AG09319 (cell line): ENCODE results near the gene ARPC2.
"Not testable (repeated sequence)": the region's sequence is repeated elsewhere in the genome, so short reads cannot be mapped to it uniquely, and the experiment has no call there.

Experiments
- DNase-seq: peaks from one replicate; pipeline ENCODE4 v3.0.0-alpha.2; 2010; ENCODE audit warnings: low read depth; ENCODE audit errors: extremely low read depth
- TF ChIP-seq, protein P1 (sequence below): IDR thresholded peaks from 2 replicates; pipeline ENCODE4 v1.5.1; 2011; ENCODE audit warnings: low read depth, mild to moderate bottlenecking, inconsistent platforms, low read length, moderate library complexity

The ARPC2 gene

DNA sequence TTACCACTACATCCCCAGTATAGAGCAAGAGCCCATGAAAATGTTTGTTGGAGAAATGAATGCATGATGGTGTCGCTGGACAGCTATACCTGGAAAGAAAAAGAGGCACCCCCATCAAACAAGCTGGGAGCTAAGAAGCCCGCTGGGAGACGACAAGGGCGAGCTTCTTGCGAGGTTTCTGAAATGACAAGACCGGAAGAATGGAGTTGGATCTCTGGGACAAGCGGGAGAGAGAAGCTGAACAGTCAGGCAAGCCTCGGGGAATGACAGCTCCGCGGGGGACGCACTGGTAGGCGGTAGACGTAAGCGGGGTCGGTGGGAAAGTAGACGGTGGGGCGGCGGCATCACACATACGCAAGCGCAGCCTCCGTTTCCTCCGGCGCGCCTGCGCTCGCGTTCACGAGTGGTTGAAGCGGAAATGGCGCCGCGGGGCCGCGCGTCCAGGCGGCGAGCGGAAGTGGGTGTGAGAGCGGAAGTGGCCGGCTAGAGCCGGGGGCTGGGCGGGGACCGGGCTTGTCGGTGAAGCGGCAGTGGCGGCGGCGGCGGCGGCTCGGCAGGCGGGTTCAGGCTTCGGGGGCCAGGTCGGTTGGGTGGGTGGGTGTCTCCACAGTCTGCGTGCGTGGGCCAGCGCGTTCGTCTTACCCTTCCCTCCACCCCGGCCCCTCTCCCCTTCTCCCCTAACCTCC lies at the start of gene ARPC2:
ARPC2 (plus strand) TSS at position 516 of the 686 bp plus-strand sequence. CDS start 282 bp downstream, outside the sequence.
- DNase-seq, result peak; percentile 78
- TF ChIP-seq, protein P1, sequence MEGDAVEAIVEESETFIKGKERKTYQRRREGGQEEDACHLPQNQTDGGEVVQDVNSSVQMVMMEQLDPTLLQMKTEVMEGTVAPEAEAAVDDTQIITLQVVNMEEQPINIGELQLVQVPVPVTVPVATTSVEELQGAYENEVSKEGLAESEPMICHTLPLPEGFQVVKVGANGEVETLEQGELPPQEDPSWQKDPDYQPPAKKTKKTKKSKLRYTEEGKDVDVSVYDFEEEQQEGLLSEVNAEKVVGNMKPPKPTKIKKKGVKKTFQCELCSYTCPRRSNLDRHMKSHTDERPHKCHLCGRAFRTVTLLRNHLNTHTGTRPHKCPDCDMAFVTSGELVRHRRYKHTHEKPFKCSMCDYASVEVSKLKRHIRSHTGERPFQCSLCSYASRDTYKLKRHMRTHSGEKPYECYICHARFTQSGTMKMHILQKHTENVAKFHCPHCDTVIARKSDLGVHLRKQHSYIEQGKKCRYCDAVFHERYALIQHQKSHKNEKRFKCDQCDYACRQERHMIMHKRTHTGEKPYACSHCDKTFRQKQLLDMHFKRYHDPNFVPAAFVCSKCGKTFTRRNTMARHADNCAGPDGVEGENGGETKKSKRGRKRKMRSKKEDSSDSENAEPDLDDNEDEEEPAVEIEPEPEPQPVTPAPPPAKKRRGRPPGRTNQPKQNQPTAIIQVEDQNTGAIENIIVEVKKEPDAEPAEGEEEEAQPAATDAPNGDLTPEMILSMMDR, result no peak

DNA sequence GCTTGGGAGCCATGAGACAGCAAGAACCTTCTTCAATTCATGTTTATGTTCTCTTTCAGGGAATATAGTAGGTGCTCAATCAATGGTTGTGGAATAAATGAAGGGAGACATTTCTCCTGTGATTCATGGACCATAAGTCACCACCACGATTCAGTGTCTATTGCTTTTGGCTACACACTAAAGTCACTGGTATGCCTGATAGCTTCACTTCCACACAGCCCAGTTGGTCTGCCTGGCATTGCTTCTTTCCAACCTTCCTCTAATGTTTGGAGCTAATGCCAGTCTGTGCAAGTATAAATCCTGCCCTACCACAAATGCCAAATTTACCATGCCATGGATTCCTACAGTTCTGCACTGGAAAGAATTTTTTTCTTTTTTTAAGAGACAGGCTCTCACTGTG lies 49.0 kb upstream of the ARPC2 start:
- no peak for DNase-seq
- TF ChIP-seq, protein P1, result no peak

DNA sequence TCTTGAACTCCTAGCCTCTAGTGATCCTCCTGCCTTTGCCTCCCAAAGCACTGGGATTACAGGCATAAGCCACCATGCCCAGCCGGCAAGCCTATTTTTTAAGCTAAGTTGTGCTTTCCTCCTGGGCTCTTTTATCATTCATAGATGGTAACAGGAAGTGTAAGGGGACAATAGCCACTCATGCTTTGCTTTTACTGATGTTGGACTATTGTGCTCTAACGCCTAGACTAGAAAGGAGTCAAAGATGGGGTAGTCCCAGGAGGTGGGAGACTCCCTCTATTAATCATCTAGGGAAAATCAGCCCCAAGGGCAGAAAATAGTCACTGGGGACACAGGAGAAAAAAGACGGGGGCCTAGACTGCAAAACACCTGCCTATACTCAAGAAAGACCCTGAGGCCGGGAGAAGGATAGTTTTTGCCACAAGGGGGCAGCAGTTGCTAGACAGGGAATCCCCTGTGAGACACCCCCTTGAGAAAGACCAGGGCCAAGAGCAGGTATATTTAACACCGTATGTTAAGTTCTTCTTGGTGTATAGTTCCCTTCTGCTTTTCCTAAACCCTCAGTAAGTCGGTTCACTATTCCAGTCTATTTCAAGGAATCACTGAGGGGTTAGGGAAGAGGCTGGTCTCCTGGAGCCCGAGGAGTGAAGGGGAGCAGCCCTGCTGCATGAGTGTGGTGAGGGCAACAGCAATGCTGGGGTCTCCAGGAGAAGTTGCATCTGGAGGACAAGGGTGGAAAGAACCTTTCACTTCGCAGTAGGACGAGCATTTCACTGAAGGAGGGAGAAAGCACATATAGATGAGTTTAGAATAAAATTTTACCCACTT lies 48.1 kb upstream of the ARPC2 start:
- DNase-seq, result no peak

DNA sequence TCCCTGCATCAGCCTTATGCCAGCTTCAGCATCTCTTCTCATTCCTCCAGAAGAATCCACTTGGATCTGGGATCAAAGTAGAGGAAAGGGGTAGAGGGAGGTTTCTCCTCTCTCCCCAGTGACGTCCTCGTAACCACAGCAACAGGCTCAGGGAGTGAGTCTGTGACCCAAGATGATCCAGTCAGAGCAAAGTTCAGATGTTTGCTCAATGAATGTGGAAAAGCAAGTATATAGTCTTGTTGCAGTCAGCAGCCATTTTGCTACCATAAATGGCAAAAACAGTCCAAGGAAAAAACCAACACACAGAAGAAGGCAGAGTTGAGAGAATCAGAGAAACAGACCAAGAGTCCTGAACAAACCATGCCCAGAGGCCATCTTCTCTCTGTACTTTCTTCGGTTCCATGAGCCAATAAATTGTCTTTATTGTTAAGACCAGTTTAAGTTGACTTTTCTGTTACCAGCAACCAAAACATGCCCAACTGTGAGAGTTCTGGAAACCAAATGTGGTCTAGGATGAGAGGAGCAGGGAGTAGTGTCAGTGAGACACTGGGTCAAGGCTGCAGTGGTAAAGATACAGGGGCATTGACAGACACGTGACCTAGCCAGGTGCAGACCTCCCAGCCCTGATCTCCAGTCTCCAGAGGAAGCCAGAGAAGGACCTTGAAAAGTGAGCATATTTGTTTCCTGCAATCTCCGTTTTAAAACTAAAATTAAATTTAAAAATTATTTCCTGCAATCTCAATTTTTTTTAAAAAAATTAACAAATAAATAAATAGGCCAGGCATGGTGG lies 47.0 kb upstream of the ARPC2 start:
- no peak for DNase-seq
- TF ChIP-seq, protein P1, result no peak

More for the DNA sequence above, 48.1 kb upstream of the ARPC2 start:
- TF ChIP-seq, protein P1, result peak; percentile 62

DNA sequence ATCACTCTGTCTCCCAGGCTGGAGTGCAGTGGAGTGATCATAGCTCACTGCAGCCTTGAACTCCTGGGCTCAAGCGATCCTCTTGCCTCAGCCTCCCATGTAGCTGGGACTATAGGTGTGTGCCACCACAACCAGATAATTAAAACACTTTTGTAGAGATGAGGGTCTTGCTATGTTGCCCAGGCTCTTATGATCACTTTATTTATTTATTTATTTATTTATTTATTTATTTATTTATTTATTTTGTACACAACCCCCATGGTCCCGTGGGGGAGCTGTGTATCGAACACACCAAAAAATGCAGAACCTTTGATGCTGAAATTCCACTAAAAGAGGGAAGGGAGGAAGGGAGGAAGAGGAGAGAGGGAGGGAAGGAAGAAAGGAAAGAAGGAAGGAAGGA lies 45.2 kb upstream of the ARPC2 start:
- DNase-seq, result not testable (repeated sequence)

DNA sequence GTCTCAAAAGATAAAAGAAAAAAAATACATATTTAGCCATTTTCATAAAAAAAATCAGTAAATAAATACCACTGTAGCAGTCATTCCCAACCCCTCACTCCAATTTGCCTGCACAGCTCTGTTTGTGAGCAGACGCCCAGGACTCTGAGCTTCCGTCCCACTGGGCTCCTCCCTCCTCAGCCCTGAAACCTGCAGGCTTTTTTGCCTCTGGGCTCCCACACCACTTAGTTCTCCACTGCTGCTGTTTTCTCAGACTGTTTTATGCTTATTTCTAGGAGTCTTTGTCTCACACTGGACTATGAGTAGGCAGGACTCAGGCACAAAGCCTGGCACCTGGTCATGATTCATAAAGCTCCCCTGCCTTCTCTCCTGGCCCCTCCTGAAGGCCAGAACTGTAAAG lies 44.1 kb upstream of the ARPC2 start:
- no peak for DNase-seq
- TF ChIP-seq, protein P1, result no peak

DNA sequence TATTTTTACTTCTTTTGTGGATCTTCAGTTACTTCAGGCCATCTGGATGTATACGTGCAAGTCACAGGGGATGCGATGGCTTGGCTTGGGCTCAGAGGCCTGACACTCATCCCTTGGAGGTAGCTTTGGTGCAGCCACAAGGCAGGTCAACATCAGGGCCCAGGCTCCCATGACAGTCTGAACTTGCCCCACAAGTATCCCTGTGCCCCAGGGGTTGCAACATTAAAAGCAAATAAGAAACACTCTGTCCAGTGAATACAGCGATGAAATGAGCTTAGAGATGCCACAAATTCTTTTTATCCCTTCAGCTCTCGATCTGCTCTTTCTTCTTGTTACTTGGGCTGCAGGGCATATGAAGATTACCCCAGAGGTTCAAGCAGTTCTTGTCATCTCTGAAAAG lies 37.2 kb upstream of the ARPC2 start:
- TF ChIP-seq, protein P1, result no peak
- no peak for DNase-seq
